ENCODE measurements around the gene RAI1. TPM values are rescaled to one million over a fixed set of nuclear protein-coding genes. Genes with fewer than 3 reads are reported as not detected.

Gene RAI1
- total RNA-seq, 1 donor from 2014 or later: 38.1 TPM

DNA sequence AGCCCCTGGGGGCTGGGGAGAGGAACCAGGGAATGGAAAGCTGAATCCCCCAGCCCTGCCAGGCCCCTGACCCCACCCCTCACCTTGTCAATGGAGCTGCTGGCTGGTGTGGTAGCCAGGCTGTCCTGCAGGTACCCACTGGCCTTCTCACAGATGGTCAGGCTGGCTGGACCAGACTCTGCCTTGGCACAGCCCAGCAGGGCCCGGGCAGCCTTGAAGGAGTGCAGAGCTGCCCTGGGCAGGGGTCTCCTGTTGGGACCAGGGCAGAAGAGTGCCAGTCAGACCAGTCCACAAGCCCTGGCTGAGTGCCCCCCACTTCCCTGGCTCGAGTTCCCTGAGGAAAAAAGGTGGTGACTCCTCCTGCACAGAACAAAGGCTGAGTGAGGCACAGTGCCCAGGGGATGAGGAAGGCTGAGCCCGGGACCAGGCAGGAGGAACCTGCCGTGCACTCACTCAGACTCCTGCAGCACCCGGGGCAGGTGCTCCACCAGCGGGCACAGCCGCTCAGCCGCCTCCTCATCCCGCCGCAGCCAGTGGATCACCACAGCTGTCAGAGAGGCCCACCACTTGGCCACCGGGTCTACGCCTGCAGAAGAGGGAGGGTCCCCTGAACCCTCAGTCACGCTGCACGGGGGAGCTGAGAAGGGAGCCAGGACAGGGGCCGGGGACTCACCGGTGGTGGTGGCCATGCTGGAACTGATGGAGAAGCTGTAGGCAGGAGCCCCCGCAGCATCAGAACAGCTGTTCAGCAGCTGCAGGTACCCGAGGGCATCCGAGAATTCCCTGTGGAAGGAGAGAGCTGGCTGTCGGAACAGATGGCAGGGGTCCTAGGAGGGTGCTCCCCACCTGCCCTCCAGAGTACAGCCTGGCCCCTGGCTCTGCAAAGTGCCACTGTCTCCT is 133.2 kb downstream of the RAI1 start:
- DNase-seq: no peak
- no peak for ATAC-seq
- Histone ChIP-seq H3K9me3 (no peaks in the 10 kb centered on the region), H3K36me3 (peaks cover 63% of the 10 kb centered on the region), H3K27ac (no peak overlapping the region), H3K27me3 (no peaks in the 10 kb centered on the region), H3K4me1 (peaks cover 18% of the 10 kb centered on the region), H3K4me3 (no peak overlapping the region)
- intact Hi-C loops (cut with DNase I): loop anchor here (5.0 to 10.0 kb wide), 2 partner anchors 43 to 100 kb away; no protein-coding TSS in a partner anchor
- no peak for TF ChIP-seq CTCF (IDR thresholded peaks at IDR 0.05)

DNA sequence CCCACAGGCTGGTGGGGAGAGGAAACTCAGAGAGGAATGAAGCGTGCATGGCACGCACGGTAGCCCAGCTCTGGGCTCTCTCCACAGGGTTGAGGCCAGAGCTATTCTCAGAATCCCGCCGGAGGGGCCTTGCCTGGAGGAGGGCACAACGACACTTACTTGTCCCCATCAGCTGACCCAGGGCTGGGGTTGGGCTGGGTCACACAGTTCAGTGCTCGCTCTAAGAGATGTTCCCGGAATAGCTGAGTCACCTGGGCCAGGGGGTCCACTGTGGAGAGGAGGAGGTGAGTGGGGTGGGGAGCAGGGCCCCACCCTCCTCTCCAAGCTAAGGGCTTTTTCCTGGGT is 133.8 kb downstream of the RAI1 start:
- H3K36me3 ChIP-seq: peaks cover 69% of the 10 kb centered on the region
- DNase-seq (no peak), ATAC-seq (no peak)
- H3K4me1 ChIP-seq: peaks cover 24% of the 10 kb centered on the region
- H3K4me3 ChIP-seq: no peak overlapping the region
- TF ChIP-seq CTCF (IDR thresholded peaks at IDR 0.05): no peak
- no peaks in the 10 kb centered on the region for H3K9me3 ChIP-seq
- intact Hi-C loops (cut with DNase I): loop anchor here (10.0 kb wide), 1 partner anchor 100 kb away; no protein-coding TSS in a partner anchor
- H3K27ac ChIP-seq: no peak overlapping the region
- H3K27me3 ChIP-seq: no peaks in the 10 kb centered on the region

GRCh38 chr17:17815436-17816200 is 134.4 kb downstream of the RAI1 start:
- intact Hi-C loops (cut with DNase I): loop anchor here (10.0 kb wide), 1 partner anchor 99 kb away; no protein-coding TSS in a partner anchor
- no peak for TF ChIP-seq CTCF (IDR thresholded peaks at IDR 0.05)
- no peaks in the 10 kb centered on the region for H3K9me3 ChIP-seq
- H3K4me3 ChIP-seq: no peak overlapping the region
- no peaks in the 10 kb centered on the region for H3K27me3 ChIP-seq
- no peak overlapping the region for H3K27ac ChIP-seq
- H3K4me1 ChIP-seq: peaks cover 30% of the 10 kb centered on the region
- DNase-seq (no peak), ATAC-seq (no peak)
- H3K36me3 ChIP-seq: peaks cover 69% of the 10 kb centered on the region

DNA sequence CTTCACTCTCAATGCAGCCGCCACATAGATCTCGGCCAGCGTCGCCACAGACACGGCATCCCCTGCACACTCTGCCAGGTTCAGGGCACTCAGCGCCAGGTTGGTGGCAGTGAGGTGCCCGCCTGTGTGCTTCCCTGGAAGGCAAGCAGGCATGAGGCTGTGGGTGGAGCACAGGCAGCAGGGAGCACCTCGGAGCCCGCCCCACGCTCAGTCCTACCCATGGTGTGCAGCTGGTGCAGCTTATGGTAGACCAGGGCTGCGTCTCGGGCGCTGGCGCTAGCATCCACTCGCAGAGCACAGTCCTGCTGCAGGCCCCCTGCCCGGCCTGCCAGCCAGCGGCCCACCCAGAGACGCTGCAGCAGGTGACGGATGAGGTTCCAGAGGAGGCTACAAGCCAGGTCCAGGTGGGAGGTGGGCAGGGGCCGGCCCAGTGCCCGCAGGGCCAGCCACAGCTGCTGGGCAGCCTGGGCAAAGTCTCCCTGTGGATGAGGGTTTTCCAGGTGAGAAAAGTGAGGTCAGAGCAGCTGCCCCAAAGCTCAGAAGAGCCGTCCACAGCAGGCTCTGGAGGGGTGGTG is 135.1 kb downstream of the RAI1 start:
- TF ChIP-seq CTCF (IDR thresholded peaks at IDR 0.05): no peak
- DNase-seq: no peak
- Histone ChIP-seq H3K4me1 (peaks cover 33% of the 10 kb centered on the region), H3K9me3 (no peaks in the 10 kb centered on the region), H3K36me3 (peaks cover 69% of the 10 kb centered on the region), H3K4me3 (no peak overlapping the region), H3K27me3 (no peaks in the 10 kb centered on the region), H3K27ac (no peak overlapping the region)
- intact Hi-C loops (cut with DNase I): loop anchor here (10.0 kb wide), 1 partner anchor 98 kb away; no protein-coding TSS in a partner anchor
- ATAC-seq: no peak

GRCh38 chr17:17816831-17817551 is 135.7 kb downstream of the RAI1 start:
- Histone ChIP-seq H3K36me3 (peaks cover 66% of the 10 kb centered on the region), H3K4me1 (peaks cover 33% of the 10 kb centered on the region), H3K9me3 (no peaks in the 10 kb centered on the region), H3K27me3 (no peaks in the 10 kb centered on the region), H3K27ac (no peak overlapping the region), H3K4me3 (no peak overlapping the region)
- no peak for TF ChIP-seq CTCF (IDR thresholded peaks at IDR 0.05)
- intact Hi-C loops (cut with DNase I): loop anchor here (10.0 kb wide), 1 partner anchor 98 kb away; no protein-coding TSS in a partner anchor
- ATAC-seq (no peak), DNase-seq (no peak)
